NB4 (cell line): ENCODE results near the gene INTS1.

Experiments used
- CTCF ChIP-seq: IDR thresholded peaks from one replicate; pipeline ENCODE4 v1.5.1; 2012; ENCODE audit warnings: low read depth, low read length
- MAX ChIP-seq: IDR thresholded peaks from 2 replicates; pipeline ENCODE4 v1.6.1; 2011; ENCODE audit warnings: low read depth, low read length

GRCh38 chr7:1541431-1542162, 37.4 kb upstream of the INTS1 start:
- TF ChIP-seq CTCF (no peak), MAX (no peak)
